DMS53 treated with DMSO at 0.1 percent for 48 hours (cell line): Measurements from ENCODE around the gene UBE3D.

ENCODE experiments used
- DNase-seq: peaks from one replicate; lab custom pipeline; 2025; ENCODE audit not compliant: unreplicated experiment; lab: John Stamatoyannopoulos, UW

The UBE3D gene, protein sequence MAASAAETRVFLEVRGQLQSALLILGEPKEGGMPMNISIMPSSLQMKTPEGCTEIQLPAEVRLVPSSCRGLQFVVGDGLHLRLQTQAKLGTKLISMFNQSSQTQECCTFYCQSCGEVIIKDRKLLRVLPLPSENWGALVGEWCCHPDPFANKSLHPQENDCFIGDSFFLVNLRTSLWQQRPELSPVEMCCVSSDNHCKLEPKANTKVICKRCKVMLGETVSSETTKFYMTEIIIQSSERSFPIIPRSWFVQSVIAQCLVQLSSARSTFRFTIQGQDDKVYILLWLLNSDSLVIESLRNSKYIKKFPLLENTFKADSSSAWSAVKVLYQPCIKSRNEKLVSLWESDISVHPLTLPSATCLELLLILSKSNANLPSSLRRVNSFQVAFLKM

GRCh38 chr6:83065511-83066192 is at the start of gene UBE3D:
TSS of gene UBE3D (minus strand) at chr6:83065841. CDS start at chr6:83065718, 123 bp downstream.
- DNase-seq: peak; percentile 40

- DNase-seq: no peak
These were observed 48.5 kb upstream of the UBE3D start for GRCh38 chr6:83114164-83114563.

GRCh38 chr6:83113258-83113657 is 47.6 kb upstream of the UBE3D start:
- DNase-seq: no peak

DNA sequence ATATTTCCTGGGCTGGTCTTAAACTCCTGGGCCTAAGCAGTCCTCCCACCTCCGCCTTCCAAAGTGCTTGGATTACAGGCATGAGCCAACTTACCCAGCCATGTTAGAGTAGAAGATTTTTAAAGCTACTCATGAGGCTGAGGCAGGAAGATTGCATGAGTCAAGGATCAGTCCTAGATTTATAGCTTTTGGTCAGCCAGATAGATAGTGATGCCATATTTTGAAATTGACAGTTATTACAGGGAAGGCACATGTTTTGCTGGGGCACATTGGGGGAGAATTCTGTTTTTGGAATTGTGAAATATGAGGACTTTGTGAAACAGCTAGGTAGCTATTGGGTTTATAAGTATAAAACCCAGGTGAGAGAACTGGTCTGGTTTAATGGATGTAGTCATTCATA is 42.7 kb upstream of the UBE3D start:
- no peak for DNase-seq

- DNase-seq: no peak
These were observed 32.9 kb upstream of the UBE3D start for GRCh38 chr6:83098589-83098988.

DNA sequence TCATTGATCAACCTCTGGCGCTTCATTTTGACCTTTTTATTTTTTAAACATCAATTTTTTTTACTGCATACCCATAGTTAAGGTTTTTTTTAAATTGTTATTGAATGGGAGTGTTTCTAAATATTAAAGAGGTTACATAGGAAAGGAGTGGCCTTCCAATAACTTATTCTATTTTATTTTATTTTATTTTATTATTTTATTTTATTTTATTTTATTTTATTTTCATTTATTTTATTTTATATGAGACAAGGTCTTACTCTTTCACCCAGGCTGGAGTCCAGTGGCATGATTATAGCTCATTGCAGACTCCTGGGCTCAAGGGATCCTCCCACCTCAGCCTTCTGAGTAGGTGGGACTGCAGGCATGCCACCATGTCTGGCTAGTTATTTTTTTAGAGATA is 32.0 kb upstream of the UBE3D start:
- no peak for DNase-seq

DNA sequence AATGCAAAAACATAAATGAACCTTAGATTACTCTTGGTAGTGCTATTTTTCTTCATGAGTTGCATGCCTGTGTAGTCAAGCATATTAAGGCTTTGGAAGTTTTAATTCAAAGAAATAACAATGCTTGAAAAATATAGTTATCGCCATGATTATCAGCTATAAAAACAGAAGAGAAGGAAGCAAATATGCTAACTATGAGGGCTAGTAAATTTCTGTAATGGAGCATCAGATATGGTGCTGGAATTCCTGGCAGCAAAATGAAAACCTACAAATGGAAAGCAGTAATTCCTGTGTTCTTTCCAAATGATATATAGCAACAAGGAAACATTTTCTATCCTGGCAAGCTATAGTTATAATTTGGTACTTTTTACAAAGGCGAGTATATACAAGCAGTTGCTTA is 31.6 kb upstream of the UBE3D start:
- no peak for DNase-seq

GRCh38 chr6:83096791-83097190 is 31.1 kb upstream of the UBE3D start:
- no peak for DNase-seq

DNA sequence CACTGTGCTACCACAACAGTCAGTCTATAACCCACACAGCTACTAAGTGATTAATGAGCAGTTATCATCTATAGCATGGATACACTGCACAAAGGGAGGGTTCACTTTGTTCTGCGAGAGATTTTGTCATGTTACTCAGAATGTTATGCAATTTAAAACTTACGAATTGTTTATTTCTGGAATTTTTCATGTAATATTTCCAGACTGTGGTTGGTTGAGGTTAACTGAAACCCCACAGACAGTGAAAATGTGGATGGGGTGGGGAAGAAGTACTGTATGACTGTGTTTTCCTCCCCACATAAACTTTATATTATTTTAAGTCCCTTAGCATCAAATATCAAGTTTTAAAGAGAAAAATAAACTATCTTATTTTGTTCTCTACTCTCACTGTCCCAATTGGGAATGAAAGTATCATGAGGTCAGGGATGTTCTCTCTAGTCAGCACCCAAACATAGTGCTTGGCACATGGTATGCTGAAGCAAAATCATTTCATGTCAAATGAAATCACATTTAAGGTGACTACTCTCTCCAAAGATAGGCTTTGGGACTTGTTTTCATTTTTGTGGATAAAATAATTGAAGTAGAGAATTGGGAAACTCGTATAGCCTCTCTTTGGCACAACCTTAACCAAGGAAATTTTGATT is 27.2 kb upstream of the UBE3D start:
- DNase-seq: no peak

GRCh38 chr6:83086751-83087150 is 21.1 kb upstream of the UBE3D start:
- no peak for DNase-seq

- no peak for DNase-seq
These were observed 17.8 kb upstream of the UBE3D start for GRCh38 chr6:83083476-83083875.

DNA sequence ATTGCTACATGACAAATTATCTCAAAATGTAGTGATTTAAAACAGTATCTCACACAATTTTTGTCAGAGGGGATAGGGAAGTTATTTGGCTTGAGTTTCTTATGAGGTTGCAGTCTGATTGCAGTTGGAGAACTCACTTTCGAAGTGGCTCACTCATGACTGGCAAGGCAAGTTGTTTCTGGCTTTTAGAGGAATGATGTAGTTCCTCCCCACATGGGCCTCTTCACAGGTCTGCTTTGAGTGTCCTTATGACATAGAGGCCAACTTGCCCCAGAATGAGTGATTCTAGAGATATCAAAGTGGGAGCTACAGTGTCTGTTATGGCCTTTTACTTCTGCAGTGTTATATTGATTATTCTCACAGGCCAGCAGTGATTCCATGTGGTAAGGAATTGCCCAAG is 8.0 kb upstream of the UBE3D start:
- no peak for DNase-seq

DNA sequence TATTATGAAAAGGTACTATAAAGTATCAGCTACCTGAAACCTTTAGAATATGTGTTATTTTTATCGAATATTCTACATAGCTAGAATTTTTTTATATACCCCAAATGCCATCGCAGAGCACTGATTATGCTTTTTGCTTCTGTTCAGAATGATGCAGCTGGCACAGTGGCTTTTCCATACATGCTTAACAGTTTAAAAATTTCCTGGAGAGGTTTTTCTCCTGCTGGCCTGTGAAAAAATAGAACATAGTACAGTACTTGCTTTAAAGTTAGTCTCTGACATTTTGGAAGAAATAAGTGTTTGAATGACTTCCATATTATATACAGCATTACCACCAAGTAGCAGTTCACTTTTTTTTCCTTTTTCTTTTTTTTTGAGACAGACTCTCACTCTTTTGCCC is 7.1 kb upstream of the UBE3D start:
- no peak for DNase-seq

- DNase-seq: no peak
These were observed 6.1 kb upstream of the UBE3D start for GRCh38 chr6:83071707-83072106.

DNA sequence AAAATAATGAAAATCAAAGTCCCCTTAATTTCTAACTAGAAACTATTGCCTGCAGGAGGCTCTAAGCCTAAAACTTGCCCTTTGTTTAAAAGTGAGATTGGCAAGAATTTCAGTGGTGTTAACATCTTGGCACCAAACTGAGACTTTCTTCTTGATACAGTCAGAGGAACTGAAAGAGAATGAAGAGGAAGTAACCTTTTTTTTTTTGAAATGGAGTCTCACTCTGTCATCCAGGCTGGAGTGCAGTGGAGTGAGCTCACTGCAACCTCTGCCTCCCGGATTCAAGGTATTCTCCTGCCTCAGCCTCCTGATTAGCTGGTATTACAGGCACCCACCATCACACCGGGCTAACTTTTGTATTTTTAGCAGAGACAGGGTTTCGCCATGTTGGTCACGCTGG is 5.4 kb upstream of the UBE3D start:
- DNase-seq: no peak

DNA sequence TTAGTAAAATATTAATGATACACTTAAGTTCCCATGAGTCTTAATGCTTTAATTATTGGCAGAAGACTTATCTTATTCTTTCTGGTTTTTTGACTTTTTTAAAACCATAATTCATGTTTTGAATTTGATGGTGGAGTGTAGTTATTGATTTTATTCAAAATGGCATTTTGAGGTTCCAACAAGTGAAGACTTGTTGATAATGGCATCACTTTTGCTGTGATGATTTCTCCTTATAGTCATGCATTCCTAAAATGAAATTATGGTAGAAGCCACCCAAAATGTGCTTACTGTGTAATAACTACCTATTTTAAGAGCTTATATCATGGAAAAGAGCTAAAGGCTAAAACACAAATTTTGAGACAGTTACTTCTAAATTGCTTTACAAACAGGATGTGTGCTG is 4.0 kb upstream of the UBE3D start:
- no peak for DNase-seq

- DNase-seq: no peak
These were observed 3.0 kb upstream of the UBE3D start for GRCh38 chr6:83068616-83069015.

- DNase-seq: peak; percentile 85
These were observed 2.1 kb upstream of the UBE3D start, which contains the start of gene DOP1A for GRCh38 chr6:83067448-83068439. TSS of gene DOP1A (plus strand) at chr6:83067671. CDS start at chr6:83096978, 29,307 bp downstream.

GRCh38 chr6:83062225-83062624 is 3.4 kb downstream of the UBE3D start:
- no peak for DNase-seq

DNA sequence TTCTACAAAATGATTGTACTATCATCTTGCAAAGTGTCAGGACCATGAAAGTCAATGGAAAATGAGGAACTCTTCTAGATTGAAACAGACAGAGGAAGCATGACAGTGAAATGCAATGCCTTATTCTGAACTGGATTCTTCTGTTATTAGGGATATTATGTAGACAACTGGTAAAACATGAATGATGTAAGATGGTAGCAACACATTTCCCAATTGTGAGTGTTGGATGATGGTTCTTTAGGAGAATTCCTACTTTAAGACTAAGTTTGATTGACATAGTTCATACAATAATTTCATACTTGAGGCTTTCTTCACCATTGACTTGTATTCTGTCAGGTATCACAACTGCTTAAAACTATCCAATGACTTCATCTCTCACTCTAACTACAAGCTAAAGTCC is 4.5 kb downstream of the UBE3D start:
- DNase-seq: no peak
